HepG2 (cell line): Measurements from ENCODE around the gene LYG2. TPM values are rescaled to one million over a fixed set of nuclear protein-coding genes. Genes with fewer than 3 reads are reported as not detected.

ENCODE experiments used
- CC2D1A ChIP-seq: sonication (generic); formaldehyde crosslinking; IDR thresholded peaks from 2 replicates; pipeline ENCODE4 v1.8.1; 2023; ENCODE audit warnings: mild to moderate bottlenecking, missing genetic modification reagents
- EP300 ChIP-seq, 3 experiments: sonication (generic) in 1 of 3; formaldehyde crosslinking in 1 of 3; IDR thresholded peaks; 2 replicates each; pipeline versions ENCODE4 v1.5.1 to v1.6.1; 2011 to 2020; ENCODE audit warnings: low read depth in 2 of 3, low read length in 2 of 3, borderline replicate concordance in 1 of 3, improper control_type of control experiment in 1 of 3, mild to moderate bottlenecking in 1 of 3, missing genetic modification reagents in 1 of 3, moderate library complexity in 1 of 3
- ETV6 ChIP-seq: sonication (generic); formaldehyde crosslinking; conservative IDR thresholded peaks from 2 replicates; pipeline ENCODE4 v1.4.0; 2020; ENCODE audit warnings: missing genetic modification reagents
- HDAC6 ChIP-seq: fragments of 200-600 bp; sonication (generic); IDR thresholded peaks from 2 replicates; pipeline ENCODE4 v1.7.0; 2017; ENCODE audit warnings: mild to moderate bottlenecking, antibody characterized with exemption, low read length, low read depth
- MAF1 ChIP-seq: sonication (generic); formaldehyde crosslinking; IDR thresholded peaks from 2 replicates; pipeline ENCODE4 v1.5.0; 2020; ENCODE audit warnings: missing genetic modification reagents, borderline replicate concordance
- POGK ChIP-seq: sonication (generic); formaldehyde crosslinking; conservative IDR thresholded peaks from 2 replicates; pipeline ENCODE4 v1.8.0; 2022; ENCODE audit warnings: mild to moderate bottlenecking, moderate library complexity, missing genetic modification reagents
- SIX1 ChIP-seq: sonication (generic); formaldehyde crosslinking; IDR thresholded peaks from 2 replicates; pipeline ENCODE4 v1.4.0; 2020; ENCODE audit warnings: missing genetic modification reagents, borderline replicate concordance
- STAT6 ChIP-seq: sonication (generic); formaldehyde crosslinking; IDR thresholded peaks from 2 replicates; pipeline ENCODE4 v1.4.0; 2020; ENCODE audit warnings: missing genetic modification reagents, mild to moderate bottlenecking, borderline replicate concordance
- ZBED4 ChIP-seq: sonication (generic); formaldehyde crosslinking; IDR thresholded peaks from 2 replicates; pipeline ENCODE4 v1.4.0; 2020; ENCODE audit warnings: missing genetic modification reagents, borderline replicate concordance
- ZFP62 ChIP-seq: sonication (generic); formaldehyde crosslinking; IDR thresholded peaks from 2 replicates; pipeline ENCODE4 v1.4.0; 2020; ENCODE audit warnings: missing genetic modification reagents
- ZNF143 ChIP-seq: sonication (generic); formaldehyde crosslinking; IDR thresholded peaks from 2 replicates; pipeline ENCODE4 v1.4.0; 2020; ENCODE audit warnings: missing genetic modification reagents
- ZNF543 ChIP-seq: sonication (generic); formaldehyde crosslinking; IDR thresholded peaks from 2 replicates; pipeline ENCODE4 v1.4.0; 2020; ENCODE audit warnings: mild to moderate bottlenecking, missing genetic modification reagents
- ZNF577 ChIP-seq: sonication (generic); formaldehyde crosslinking; IDR thresholded peaks from 2 replicates; pipeline ENCODE4 v1.4.0; 2020; ENCODE audit warnings: mild to moderate bottlenecking, low read depth, missing genetic modification reagents, borderline replicate concordance
- ZNF800 ChIP-seq: sonication (generic); formaldehyde crosslinking; IDR thresholded peaks from 2 replicates; pipeline ENCODE4 v1.4.0; 2020; ENCODE audit warnings: missing genetic modification reagents
- polyA plus RNA-seq, 8 experiments: library from polyadenylated mRNA; depleted of rRNA in 3 of 8; stranded (reverse) in 7 of 8; unstranded in 1 of 8; fragments of >200 nt; fragmentation: Illumina TruSeq in 4 of 8; extraction: Trizol in 4 of 8; gene quantifications; 2 replicates each; pipeline versions ENCODE4 v1.2.1 to v1.2.3, GENCODE V29; 2011 to 2016; ENCODE audit warnings: low read depth in 4 of 8, missing spikeins in 1 of 8, mixed read lengths in 1 of 8; ENCODE audit not compliant: insufficient read depth in 1 of 8
- total RNA-seq, 5 experiments: library from RNA; depleted of rRNA; stranded (reverse); fragments of >200 nt; fragmentation: Illumina TruSeq; extraction: Trizol; gene quantifications; 2 replicates each; pipeline ENCODE4 v1.2.3, GENCODE V29; 2016; ENCODE audit warnings: low read depth in 1 of 5
- TF ChIP-seq, protein P1 (sequence below): sonication (generic); formaldehyde crosslinking; IDR thresholded peaks from 2 replicates; pipeline ENCODE4 v1.8.0; 2022; ENCODE audit warnings: missing genetic modification reagents, mild to moderate bottlenecking, moderate library complexity, borderline replicate concordance

LYG2 gene
- total and polyA plus RNA-seq, 2 of the 13 experiments (the other 11 are each of a cell fraction or from before 2014, with no cell fraction given): 0.15 to 0.18 TPM

GRCh38 chr2:99278793-99279291 lies 23.4 kb upstream of the LYG2 start (continued):
- TF ChIP-seq, protein P1, sequence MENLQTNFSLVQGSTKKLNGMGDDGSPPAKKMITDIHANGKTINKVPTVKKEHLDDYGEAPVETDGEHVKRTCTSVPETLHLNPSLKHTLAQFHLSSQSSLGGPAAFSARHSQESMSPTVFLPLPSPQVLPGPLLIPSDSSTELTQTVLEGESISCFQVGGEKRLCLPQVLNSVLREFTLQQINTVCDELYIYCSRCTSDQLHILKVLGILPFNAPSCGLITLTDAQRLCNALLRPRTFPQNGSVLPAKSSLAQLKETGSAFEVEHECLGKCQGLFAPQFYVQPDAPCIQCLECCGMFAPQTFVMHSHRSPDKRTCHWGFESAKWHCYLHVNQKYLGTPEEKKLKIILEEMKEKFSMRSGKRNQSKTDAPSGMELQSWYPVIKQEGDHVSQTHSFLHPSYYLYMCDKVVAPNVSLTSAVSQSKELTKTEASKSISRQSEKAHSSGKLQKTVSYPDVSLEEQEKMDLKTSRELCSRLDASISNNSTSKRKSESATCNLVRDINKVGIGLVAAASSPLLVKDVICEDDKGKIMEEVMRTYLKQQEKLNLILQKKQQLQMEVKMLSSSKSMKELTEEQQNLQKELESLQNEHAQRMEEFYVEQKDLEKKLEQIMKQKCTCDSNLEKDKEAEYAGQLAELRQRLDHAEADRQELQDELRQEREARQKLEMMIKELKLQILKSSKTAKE (CRISPR knock-in tag): peak; percentile 87; the same call in 1 of the 2 replicates
- no peak for TF ChIP-seq MAF1 (CRISPR knock-in tag)
- TF ChIP-seq EP300 (IDR thresholded peaks at IDR 0.05; ENCODE audit: low read depth in 2 of 2, low read length in 2 of 2): peak in 1 of 2 experiments; percentile 97; a peak in 2 of 4 replicates
- peak; percentile 98 for TF ChIP-seq EP300 (CRISPR knock-in tag; IDR thresholded peaks at IDR 0.05; ENCODE audit: borderline replicate concordance)
- no peak for TF ChIP-seq HDAC6
- peak; percentile 55; the same call in 1 of the 2 replicates for TF ChIP-seq ETV6 (CRISPR knock-in tag)
- TF ChIP-seq POGK (CRISPR knock-in tag): peak; percentile 90
- 0 out of 2 replicates have a peak, but pooled peaks have one; percentile 25 for TF ChIP-seq ZNF143 (CRISPR knock-in tag)
- TF ChIP-seq ZFP62: no peak
- TF ChIP-seq ZNF800 (CRISPR knock-in tag): 0 out of 2 replicates have a peak, but pooled peaks have one; percentile 51
- TF ChIP-seq ZNF543 (CRISPR knock-in tag): peak; percentile 73; the same call in 1 of the 2 replicates
- no peak for TF ChIP-seq ZNF577
- TF ChIP-seq STAT6: peak; percentile 87
- TF ChIP-seq CC2D1A: 0 out of 2 replicates have a peak, but pooled peaks have one; percentile 44
- peak; percentile 96 for TF ChIP-seq SIX1 (CRISPR knock-in tag)
- 0 out of 2 replicates have a peak, but pooled peaks have one; percentile 44 for TF ChIP-seq ZBED4 (CRISPR knock-in tag)
